NCI-H146 treated with DMSO at 0.1 percent for 48 hours (cell line): ENCODE data around the gene APBA3.

Experiments
- DNase-seq: peaks from one replicate; lab custom pipeline; 2025; ENCODE audit not compliant: unreplicated experiment; lab: John Stamatoyannopoulos, UW

The APBA3 gene

DNA sequence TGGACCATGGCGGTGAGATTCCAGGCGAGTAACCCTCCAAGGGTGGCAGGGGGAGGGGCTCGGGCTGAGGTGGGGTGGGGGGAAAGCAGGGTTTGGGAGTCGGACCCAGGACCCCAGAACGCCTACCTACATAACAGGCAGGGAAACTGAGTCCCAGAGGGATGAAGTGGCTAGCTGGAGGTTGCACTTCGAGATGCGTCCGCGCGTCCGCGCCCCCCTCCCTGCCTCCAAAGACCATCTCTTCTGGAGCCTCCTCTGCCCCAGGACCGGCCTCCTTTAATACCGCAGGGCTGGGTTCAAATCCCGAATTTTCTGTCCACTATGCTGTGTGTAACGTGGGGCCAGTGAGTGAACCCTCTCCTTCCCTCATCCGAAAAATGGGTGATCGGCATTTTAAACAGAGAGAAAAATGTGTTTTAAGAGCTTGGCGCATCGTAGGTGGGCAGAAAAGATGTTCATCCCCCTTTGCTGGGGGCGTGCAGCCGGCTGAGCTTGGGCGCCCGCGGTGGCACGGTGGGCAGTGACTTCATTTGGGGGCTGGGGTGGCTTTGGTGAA is 39.5 kb downstream of the APBA3 start:
- no peak for DNase-seq

DNA sequence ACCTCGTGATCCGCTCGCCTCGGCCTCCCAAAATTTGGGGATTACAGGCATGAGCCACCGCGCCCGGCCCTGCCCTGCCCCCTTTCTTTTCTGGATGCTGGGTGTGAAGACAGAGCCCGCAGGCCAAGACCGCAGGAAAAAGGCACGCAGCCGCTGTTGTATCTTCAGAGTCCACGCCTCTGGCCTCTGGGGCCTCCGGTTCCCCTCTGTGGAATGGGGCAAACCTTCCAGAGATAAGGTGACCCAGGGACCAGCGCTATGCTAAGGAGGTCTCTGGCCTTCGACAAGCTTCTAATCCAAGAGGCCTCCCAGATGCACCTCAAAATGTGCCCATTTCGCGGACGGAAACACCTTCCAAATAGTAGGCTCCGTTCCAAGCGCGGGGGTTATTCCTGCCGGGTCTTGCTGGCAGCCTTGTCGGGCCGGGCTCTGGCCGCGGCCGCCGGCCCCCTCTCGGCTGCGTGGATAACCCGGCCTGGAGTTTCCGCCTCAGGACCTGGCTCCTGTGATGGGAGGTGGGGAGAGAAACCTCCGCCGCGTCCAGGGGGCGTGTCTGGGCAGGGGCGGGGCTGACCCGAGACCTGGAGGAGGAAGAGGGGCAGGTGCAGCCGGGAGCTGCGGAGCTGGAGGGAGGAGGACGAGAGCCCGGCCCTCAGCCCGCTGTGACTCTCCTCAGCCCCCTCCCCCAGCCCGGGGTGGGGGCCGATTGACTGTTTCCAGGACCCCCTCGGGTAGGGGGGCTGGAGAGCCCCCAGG is 40.2 kb downstream of the APBA3 start:
- peak; percentile 74 for DNase-seq

GRCh38 chr19:3720349-3720917 is 41.1 kb downstream of the APBA3 start:
- DNase-seq: no peak

GRCh38 chr19:3719868-3720267 is 41.6 kb downstream of the APBA3 start:
- DNase-seq: no peak

DNA sequence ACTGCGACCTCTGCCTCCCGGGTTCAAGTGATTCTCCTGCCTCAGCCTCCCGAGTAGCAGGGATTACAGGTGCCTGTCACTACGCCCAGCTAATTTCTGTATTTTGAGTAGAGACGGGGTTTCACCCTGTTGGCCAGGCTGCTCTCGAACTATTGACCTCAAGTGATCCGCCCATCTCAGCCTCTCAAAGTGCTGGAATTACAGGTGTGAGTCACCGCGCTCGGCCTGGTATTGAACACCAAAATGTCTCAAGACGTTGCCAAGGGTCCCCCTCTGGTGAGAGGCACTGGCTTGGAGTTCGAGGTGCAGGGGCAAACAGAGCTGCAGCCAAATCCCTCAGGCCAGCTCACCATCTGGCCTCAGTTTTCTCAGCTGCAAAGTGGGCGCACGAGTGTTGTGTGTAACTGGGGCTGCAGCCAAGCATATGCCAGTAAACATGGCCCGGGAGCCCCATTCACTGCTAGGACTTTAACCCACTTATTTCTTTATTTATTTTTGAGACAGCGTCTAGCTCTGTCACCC is 45.3 kb downstream of the APBA3 start:
- no peak for DNase-seq

DNA sequence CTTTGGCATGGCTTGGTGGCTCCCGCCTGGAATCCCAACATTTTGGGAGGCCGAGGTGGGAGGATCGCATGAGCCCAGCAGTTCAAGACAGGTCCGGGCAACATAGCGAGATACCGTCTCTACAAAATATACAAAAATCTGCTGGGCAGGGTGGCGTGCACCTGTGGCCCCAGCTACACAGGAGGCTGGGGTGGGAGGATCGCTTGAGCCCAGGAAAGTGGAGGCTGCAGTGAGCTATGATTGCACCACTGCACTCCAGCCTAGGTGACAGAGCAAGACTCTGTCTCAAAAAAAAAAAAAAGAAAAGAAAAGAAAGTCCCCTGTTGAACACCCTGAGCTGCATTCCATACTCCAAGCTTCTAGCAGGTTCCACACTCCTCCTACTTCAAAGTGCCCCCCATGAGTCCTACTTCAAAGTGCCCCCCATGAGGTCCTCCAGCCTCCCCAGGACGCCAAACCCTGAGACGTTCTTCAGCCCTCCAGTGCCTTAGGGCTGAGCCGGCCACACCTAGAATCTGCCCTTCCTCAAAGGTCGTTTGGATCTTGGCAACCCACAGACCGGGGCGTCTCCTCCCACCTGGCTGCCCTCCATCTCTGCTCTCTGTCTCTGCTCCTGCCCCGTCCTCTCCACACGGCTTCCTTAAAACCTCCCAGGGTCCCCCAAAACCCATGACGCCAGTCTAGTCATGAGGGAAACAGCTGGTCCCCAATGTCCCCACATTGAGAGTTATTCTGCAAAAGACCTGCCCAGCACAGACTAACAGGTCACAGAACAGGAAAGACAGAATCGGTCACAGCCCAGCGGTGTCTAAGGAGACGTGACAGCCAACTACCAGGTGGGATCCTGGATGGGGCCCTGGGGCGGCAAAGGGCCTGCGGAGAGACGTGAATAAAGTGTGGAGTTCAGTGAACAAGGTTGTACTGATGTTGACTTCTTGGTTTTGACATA is 48.6 kb downstream of the APBA3 start:
- no peak for DNase-seq

DNA sequence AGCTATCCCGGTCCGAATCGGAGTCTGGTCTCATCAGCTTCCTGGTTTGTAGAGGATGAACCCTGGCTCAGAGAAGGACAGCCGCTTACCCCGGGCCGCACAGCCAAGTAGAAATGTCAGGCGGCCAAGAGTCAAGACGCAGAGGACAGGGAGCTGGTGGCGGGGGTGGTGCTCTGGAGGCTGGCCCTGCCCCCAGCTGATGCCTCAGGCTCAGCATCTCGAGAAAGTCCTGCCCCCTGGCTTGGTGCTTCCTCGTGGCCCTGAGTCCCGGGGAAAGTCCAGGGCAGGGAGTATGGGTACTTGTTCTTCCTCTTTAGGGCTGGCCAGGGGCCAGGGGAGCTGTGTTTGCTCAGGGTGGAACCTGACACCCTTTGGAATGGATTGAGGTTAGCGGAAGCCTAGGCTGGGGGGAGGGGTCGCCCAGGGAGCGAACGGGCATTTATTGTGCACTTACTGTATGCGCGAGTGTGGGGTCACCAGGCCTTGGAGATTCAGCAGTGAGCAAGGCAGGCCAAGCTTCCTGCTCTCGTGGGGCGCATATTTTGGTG is 51.2 kb downstream of the APBA3 start:
- DNase-seq: no peak

- no peak for DNase-seq
Measured at GRCh38 chr19:3708207-3708931, 53.1 kb downstream of the APBA3 start, which contains the start of gene TJP3. Gene TJP3, plus strand, starts transcription at chr19:3708384. Its CDS starts 20,049 bp downstream, at chr19:3728433.

DNA sequence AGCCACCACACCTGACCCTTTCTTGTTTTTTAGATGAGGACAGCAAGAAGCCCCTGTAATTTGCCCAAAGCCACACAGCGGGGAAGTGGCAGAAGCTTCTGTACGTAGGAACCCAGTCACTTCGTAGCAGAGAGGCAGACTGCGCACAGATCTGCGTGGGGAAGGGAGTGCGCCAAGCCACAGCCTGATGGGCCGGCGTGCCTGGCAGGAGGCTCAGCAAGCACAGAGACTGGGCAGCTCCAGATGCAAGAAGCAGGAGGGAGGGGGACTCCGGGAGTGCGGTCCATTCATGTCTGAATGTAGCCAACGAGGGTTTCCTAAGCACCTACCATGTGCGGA is 53.7 kb downstream of the APBA3 start:
- DNase-seq: no peak

- no peak for DNase-seq
Measured at GRCh38 chr19:3701200-3701599, 60.3 kb downstream of the APBA3 start.
